ENCODE measurements around the gene ESYT2. TPM values are rescaled to one million over a fixed set of nuclear protein-coding genes. Genes with fewer than 3 reads are reported as not detected.
A peak's percentile ranks its signal among the peaks of the same experiment; 100 is the strongest.

ESYT2 gene
- total RNA-seq, 1 experiment from 2014 or later, result 39.0 TPM

DNA sequence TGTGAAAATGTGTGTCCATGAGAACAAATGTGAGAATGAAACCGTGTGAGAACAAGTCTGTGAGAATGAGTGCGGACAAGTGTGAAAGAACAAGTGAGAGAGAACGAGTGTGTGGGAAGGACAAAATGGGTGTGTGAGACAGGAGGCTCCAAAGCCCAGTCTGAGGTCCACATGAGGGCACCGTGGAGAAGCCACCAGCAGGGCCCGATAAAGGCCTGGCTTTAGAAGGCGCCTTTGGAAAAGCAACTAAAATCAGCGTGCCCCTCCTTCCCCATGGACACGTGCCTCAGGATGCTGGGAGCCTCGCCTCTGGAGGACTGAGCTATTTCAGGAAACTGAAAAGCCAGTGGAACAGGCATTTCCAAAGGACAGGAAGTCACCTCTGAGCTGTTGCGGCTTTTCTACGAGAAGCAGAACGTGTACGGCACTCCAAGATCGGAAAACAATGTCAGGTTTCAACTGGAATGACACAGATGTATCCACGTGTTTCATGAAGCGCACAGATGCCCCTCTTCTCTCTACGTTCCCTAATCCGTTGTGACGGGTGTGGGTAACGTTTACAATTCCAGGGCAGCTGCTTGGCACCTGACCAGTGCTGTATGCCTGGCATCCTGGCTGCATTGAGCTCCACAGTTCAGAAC, 46.4 kb downstream of the ESYT2 start:
- no peak overlapping the region for H3K56ac ChIP-seq (ENCODE audit: insufficient read length, low read depth, low read length)
- DNase-seq, result no peak
- peaks cover 15% of the 10 kb centered on the region for H3K9me3 ChIP-seq (ENCODE audit: control insufficient read depth, low read depth, low read length)

More for the DNA sequence above, 46.4 kb downstream of the ESYT2 start:
- peaks cover 3 to 19% (median 8%) of the 10 kb centered on the region in 3 experiments; a peak in 6 of 7 replicates for H3K36me3 Mint-ChIP-seq (ENCODE audit: insufficient read depth in 1 of 3, low read depth in 3 of 3)
- Histone ChIP-seq H2BK5ac (ENCODE audit: insufficient read length, low read length) (no peak overlapping the region), H3K23ac (ENCODE audit: insufficient read length, low read depth, low read length) (no peak overlapping the region), H4K5ac (ENCODE audit: insufficient read length, low read depth, low read length) (no peak overlapping the region), H3K14ac (ENCODE audit: insufficient read depth, low read length) (no peak overlapping the region), H4K20me1 (ENCODE audit: control insufficient read depth, insufficient read depth, insufficient read length) (no peaks in the 10 kb centered on the region), H2BK15ac (ENCODE audit: low read depth, low read length) (no peak overlapping the region), H3K9ac (ENCODE audit: extremely low read depth, insufficient read length, low read length) (no peak overlapping the region), H3K4me2 (ENCODE audit: insufficient read depth, insufficient read length, low read length) (no peak overlapping the region), H2BK20ac (ENCODE audit: low read depth, low read length, poor library complexity, severe bottlenecking) (no peak overlapping the region), H4K8ac (replicated peaks; ENCODE audit: insufficient read length, low read depth, low read length) (no peak overlapping the region), H3K27ac (ENCODE audit: insufficient read length, low read depth, low read length) (no peak overlapping the region), H3T11ph (ENCODE audit: low read length) (no peak overlapping the region), H2BK120ac (ENCODE audit: low read depth, low read length, poor library complexity, severe bottlenecking) (no peak overlapping the region), H3K79me1 (ENCODE audit: insufficient read depth, low read depth, low read length, poor library complexity, severe bottlenecking) (no peaks in the 10 kb centered on the region), H4K91ac (ENCODE audit: insufficient read length, low read depth, low read length) (no peak overlapping the region), H3K4me1 (ENCODE audit: insufficient read depth, low read length) (no peaks in the 10 kb centered on the region), H3K4ac (ENCODE audit: low read depth, low read length) (no peak overlapping the region), H2AK5ac (ENCODE audit: insufficient read length, low read length) (no peak overlapping the region), H3K18ac (ENCODE audit: insufficient read length, low read depth, low read length) (no peak overlapping the region), H2AFZ (ENCODE audit: low read length) (no peak overlapping the region), H3K79me2 (ENCODE audit: insufficient read depth, low read length) (peaks cover 2% of the 10 kb centered on the region; the same call in 1 of the 2 replicates), H3K23me2 (ENCODE audit: insufficient read length, low read depth, low read length, poor library complexity, severe bottlenecking) (no peaks in the 10 kb centered on the region), H2BK12ac (ENCODE audit: insufficient read length, low read depth, low read length) (no peak overlapping the region), H3K27me3 (ENCODE audit: insufficient read depth, low read length) (no peaks in the 10 kb centered on the region)
- H3K9me3 Mint-ChIP-seq, result no peaks in the 10 kb centered on the region
- WGBS (ENCODE audit: extremely low coverage, insufficient read length, low lambda C conversion rate), result no CpG with 5 or more reads among the region's 20 CpGs
- no peaks in the 10 kb centered on the region for H3K4me1 Mint-ChIP-seq
- no peak overlapping the region for H3K27ac Mint-ChIP-seq
- H3K27me3 Mint-ChIP-seq (ENCODE audit: low read depth), result no peaks in the 10 kb centered on the region
- no peak overlapping the region for H3K4me3 Mint-ChIP-seq
- peak; percentile 45; the same call in 2 of the 3 replicates for TF ChIP-seq CTCF (conservative IDR thresholded peaks at IDR 0.05)
